ENCODE measurements around the gene USP2.

DNA sequence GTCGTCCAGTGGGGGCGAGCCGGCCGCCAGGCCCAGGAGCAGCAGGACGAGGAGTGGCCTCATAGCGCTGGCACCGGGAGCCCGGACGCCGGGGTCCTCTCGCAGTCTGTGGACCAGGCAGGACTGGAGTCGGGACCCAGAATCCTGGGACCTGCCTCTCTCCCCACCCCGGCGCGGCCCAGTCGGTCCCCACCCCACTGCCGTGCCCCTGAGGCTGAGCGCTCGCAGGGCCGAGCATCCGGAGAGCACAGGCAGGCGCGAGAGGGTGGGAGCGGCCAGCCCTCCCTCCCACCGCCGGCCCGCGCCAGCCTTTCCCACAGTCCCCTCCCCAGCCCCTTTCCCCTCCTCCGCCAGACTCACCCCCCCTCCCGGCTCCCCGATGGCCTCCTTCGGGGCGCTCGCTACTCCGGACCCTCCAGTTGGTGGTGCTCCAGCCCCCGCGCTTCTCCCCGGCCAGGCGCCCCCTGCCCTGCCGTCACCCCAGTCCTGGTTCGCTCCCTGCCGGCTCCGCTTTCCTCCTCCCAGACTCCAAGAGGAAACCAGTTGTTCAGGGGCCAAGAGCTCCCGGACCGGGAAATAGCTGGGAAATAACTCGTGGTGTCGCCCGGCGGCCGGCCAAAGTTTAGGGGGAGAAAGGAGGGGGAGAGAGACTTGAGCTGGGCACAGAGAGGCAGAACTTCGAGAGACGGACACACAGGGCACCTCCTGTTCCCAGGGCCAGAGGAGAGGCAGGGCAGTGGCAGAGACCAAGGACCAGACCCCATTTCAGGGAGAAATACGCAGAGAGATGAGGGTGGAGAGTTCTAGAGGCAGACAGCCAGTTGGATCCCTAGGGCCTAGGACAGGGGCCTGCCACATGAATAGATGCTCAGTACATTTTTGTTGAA lies 40.9 kb downstream of the USP2 start, which contains the start of gene C1QTNF5:
- TF ChIP-seq EZH2phosphoT487 (IDR thresholded peaks at IDR 0.05; ENCODE audit: borderline replicate concordance, low read depth, low read length), result no peak
- TF ChIP-seq, protein P1, sequence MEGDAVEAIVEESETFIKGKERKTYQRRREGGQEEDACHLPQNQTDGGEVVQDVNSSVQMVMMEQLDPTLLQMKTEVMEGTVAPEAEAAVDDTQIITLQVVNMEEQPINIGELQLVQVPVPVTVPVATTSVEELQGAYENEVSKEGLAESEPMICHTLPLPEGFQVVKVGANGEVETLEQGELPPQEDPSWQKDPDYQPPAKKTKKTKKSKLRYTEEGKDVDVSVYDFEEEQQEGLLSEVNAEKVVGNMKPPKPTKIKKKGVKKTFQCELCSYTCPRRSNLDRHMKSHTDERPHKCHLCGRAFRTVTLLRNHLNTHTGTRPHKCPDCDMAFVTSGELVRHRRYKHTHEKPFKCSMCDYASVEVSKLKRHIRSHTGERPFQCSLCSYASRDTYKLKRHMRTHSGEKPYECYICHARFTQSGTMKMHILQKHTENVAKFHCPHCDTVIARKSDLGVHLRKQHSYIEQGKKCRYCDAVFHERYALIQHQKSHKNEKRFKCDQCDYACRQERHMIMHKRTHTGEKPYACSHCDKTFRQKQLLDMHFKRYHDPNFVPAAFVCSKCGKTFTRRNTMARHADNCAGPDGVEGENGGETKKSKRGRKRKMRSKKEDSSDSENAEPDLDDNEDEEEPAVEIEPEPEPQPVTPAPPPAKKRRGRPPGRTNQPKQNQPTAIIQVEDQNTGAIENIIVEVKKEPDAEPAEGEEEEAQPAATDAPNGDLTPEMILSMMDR (conservative IDR thresholded peaks at IDR 0.05; ENCODE audit: low read length), result no peak

Measured in OCI-LY7 (cell line).